Sigmoid colon (tissue), 4 donors: ENCODE data around the gene FAM43A.

Experiments
- EP300 ChIP-seq, 4 donors: sonication (generic); formaldehyde crosslinking; IDR thresholded peaks; one replicate each; pipeline ENCODE4 v1.6.1; 2017; ENCODE audit warnings: antibody characterized with exemption in 4 of 4
- TF ChIP-seq, protein P1 (sequence below), 4 experiments: fragments of 450-650 bp in 3 of 4; fragments of 200-600 bp in 1 of 4; IDR thresholded peaks; one replicate each; pipeline ENCODE4 v1.5.1; 2016 to 2019; ENCODE audit warnings: antibody characterized with exemption in 4 of 4, mild to moderate bottlenecking in 3 of 4, moderate library complexity in 2 of 4

- TF ChIP-seq, protein P1, sequence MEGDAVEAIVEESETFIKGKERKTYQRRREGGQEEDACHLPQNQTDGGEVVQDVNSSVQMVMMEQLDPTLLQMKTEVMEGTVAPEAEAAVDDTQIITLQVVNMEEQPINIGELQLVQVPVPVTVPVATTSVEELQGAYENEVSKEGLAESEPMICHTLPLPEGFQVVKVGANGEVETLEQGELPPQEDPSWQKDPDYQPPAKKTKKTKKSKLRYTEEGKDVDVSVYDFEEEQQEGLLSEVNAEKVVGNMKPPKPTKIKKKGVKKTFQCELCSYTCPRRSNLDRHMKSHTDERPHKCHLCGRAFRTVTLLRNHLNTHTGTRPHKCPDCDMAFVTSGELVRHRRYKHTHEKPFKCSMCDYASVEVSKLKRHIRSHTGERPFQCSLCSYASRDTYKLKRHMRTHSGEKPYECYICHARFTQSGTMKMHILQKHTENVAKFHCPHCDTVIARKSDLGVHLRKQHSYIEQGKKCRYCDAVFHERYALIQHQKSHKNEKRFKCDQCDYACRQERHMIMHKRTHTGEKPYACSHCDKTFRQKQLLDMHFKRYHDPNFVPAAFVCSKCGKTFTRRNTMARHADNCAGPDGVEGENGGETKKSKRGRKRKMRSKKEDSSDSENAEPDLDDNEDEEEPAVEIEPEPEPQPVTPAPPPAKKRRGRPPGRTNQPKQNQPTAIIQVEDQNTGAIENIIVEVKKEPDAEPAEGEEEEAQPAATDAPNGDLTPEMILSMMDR (IDR thresholded peaks at IDR 0.05): no peak
- no peak for TF ChIP-seq EP300 (IDR thresholded peaks at IDR 0.05)
Measured at GRCh38 chr3:194683380-194683779, 2.3 kb upstream of the FAM43A start.
